Measurements from ENCODE around the gene SKAP2.

The SKAP2 gene

GRCh38 chr7:26709210-26709990, 155.0 kb downstream of the SKAP2 start:
- intact Hi-C loops (cut with DNase I; ENCODE audit: low total_unique reads) = no loop called here
- Histone ChIP-seq H3K27me3 (no peaks in the 10 kb centered on the region), H3K27ac (no peak overlapping the region), H3K9me3 (no peaks in the 10 kb centered on the region), H3K4me3 (no peak overlapping the region), H3K36me3 (no peaks in the 10 kb centered on the region), H3K4me1 (peaks cover 0 to 20% (median 6%) of the 10 kb centered on the region in 4 donors)
- no peak for TF ChIP-seq CTCF (IDR thresholded peaks at IDR 0.05)
- no peak for DNase-seq

GRCh38 chr7:26705567-26705966, 158.8 kb downstream of the SKAP2 start:
- Histone ChIP-seq H3K4me1 (peaks cover 0 to 26% (median 6%) of the 10 kb centered on the region in 4 donors), H3K4me3 (no peak overlapping the region), H3K9me3 (no peaks in the 10 kb centered on the region), H3K36me3 (no peaks in the 10 kb centered on the region), H3K27ac (no peak overlapping the region), H3K27me3 (no peaks in the 10 kb centered on the region)
- no peak for DNase-seq
- TF ChIP-seq CTCF (IDR thresholded peaks at IDR 0.05) = no peak
- intact Hi-C loops (cut with DNase I; ENCODE audit: low total_unique reads) = no loop called here

DNA sequence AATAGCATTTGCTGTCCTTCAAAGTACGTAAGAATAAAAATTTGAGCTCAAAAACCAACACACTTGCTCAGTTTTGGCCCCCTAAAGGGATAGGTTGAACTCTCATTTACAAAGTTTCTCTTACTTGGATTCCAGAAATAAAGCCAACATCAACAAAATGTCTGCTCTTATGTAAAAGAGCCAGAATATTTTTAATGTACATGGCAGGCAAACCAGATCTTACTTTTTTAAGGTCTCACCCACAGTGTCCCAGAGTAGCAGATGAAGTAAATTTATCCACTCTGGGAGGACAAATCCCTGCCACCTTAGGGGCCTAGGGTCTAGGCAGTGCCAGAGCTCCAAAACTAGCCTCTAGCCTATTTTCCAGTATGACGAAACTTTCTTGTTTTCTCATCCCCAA, 159.6 kb downstream of the SKAP2 start:
- H3K9me3 ChIP-seq = no peaks in the 10 kb centered on the region
- no peak for DNase-seq
- intact Hi-C loops (cut with DNase I; ENCODE audit: low total_unique reads) = no loop called here

DNA sequence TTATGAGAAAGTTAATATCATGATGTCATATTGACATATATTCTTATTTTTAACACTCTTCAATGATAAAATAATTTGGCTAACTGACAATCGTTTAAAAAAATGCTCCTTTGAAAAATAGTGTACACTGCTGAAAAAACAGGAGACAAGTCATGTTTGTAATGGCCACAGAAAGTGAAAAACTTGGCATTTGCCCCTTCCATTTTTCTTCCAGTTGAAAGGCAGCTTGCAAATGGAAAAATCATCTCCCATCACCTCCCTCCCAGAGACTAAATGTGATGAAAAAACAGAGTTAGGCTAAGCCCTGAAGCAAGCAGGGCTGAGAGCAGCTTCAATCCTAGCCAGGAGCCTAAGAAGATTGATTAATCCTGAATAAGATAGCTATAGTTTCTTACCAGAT, 160.4 kb downstream of the SKAP2 start:
- Histone ChIP-seq H3K27me3 (no peaks in the 10 kb centered on the region), H3K4me3 (no peak overlapping the region), H3K27ac (no peak overlapping the region), H3K4me1 (peaks cover 0 to 26% (median 6%) of the 10 kb centered on the region in 4 donors), H3K9me3 (no peaks in the 10 kb centered on the region), H3K36me3 (no peaks in the 10 kb centered on the region)
- DNase-seq = no peak
- no peak for TF ChIP-seq CTCF (IDR thresholded peaks at IDR 0.05)
- intact Hi-C loops (cut with DNase I; ENCODE audit: low total_unique reads) = no loop called here

More for the DNA sequence above, 159.6 kb downstream of the SKAP2 start:
- no peak for TF ChIP-seq CTCF (IDR thresholded peaks at IDR 0.05)
- Histone ChIP-seq H3K4me1 (peaks cover 0 to 26% (median 6%) of the 10 kb centered on the region in 4 donors), H3K4me3 (no peak overlapping the region), H3K27ac (no peak overlapping the region), H3K36me3 (no peaks in the 10 kb centered on the region), H3K27me3 (no peaks in the 10 kb centered on the region)

- intact Hi-C loops (cut with DNase I; ENCODE audit: low total_unique reads) = no loop called here
- peaks cover 0 to 21% (median 6%) of the 10 kb centered on the region in 4 donors for H3K4me1 ChIP-seq
- no peak overlapping the region for H3K27ac ChIP-seq
- no peaks in the 10 kb centered on the region for H3K36me3 ChIP-seq
- H3K9me3 ChIP-seq = no peaks in the 10 kb centered on the region
- no peak for TF ChIP-seq CTCF (IDR thresholded peaks at IDR 0.05)
- no peak for DNase-seq
- no peak overlapping the region for H3K4me3 ChIP-seq
- H3K27me3 ChIP-seq = no peaks in the 10 kb centered on the region
Observed at GRCh38 chr7:26700893-26701292, 163.5 kb downstream of the SKAP2 start.
